ENCODE results near the gene SMYD3.

SMYD3 gene

DNA sequence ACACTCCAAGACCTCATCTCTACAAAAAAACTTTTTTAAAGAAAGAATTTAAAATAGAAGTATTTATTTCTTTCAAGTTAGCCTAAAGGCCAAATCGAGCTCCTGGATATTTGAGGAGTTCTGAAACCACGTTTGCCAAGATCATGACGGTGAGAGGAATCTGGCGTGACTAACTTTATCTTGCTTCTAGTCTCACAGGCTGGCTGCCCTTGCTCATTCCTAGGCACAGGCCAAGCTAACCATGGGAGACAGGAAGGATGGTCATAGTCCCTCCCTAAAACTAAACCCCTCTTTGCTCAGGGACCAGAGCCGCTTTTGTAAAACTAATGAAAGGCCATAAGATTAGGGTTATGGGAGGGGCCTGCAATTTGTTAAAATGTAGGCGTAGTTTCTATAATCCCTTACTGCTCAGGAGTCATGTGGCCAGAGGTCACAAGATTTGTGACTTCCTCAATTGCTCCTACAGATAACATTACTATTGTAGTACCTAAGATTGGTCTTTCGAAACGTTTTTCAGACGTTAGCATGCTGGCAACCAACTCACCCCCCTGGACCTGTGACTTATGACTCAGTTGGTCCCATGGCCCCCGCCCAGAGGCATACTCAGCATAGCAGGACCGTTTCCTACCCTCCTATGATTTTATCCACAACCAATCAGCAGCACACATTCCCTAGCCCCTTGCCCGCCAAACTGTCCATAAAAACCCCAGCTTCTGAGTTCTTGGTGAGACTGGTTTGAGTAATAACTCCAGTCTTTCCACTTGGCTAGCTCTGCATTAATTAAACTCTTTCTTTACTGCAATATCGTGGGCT, 425.0 kb downstream of the SMYD3 start:
- no peak overlapping the region for H3K27ac ChIP-seq (ENCODE audit: extremely low read depth, low read depth, low read length)
- ChIA-PET CTCF (interaction anchor here (0.7 kb wide), 1 partner anchor 48 kb away, joined by 3 read pairs; no protein-coding TSS in a partner anchor), POLR2A (no interaction called here)

More for the DNA sequence above, 425.0 kb downstream of the SMYD3 start:
- TF ChIP-seq ZXDB (tag by site-specific recombination; IDR thresholded peaks at IDR 0.05) (no peak), BCL11A (tag by site-specific recombination; IDR thresholded peaks at IDR 0.05; ENCODE audit: low read depth) (no peak), ZNF529 (tag by site-specific recombination; IDR thresholded peaks at IDR 0.05; ENCODE audit: insufficient replicate concordance) (no peak), ZNF19 (tag by site-specific recombination; IDR thresholded peaks at IDR 0.05; ENCODE audit: low read depth) (no peak), ZSCAN5A (tag by site-specific recombination; IDR thresholded peaks at IDR 0.05) (no peak), ZNF585B (tag by site-specific recombination; IDR thresholded peaks at IDR 0.05) (no peak), PRDM2 (tag by site-specific recombination; IDR thresholded peaks at IDR 0.05; ENCODE audit: borderline replicate concordance) (no peak), ZNF174 (tag by site-specific recombination; IDR thresholded peaks at IDR 0.05) (no peak), ZSCAN23 (tag by site-specific recombination; IDR thresholded peaks at IDR 0.05) (no peak), GLIS1 (tag by site-specific recombination; IDR thresholded peaks at IDR 0.05) (no peak), ZNF223 (tag by site-specific recombination; IDR thresholded peaks at IDR 0.05) (no peak), ZNF394 (tag by site-specific recombination; IDR thresholded peaks at IDR 0.05; ENCODE audit: borderline replicate concordance) (no peak)
- TF ChIP-seq, protein P1, sequence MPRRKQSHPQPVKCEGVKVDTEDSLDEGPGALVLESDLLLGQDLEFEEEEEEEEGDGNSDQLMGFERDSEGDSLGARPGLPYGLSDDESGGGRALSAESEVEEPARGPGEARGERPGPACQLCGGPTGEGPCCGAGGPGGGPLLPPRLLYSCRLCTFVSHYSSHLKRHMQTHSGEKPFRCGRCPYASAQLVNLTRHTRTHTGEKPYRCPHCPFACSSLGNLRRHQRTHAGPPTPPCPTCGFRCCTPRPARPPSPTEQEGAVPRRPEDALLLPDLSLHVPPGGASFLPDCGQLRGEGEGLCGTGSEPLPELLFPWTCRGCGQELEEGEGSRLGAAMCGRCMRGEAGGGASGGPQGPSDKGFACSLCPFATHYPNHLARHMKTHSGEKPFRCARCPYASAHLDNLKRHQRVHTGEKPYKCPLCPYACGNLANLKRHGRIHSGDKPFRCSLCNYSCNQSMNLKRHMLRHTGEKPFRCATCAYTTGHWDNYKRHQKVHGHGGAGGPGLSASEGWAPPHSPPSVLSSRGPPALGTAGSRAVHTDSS (tag by site-specific recombination; IDR thresholded peaks at IDR 0.05): no peak
- TF ChIP-seq, protein P2, sequence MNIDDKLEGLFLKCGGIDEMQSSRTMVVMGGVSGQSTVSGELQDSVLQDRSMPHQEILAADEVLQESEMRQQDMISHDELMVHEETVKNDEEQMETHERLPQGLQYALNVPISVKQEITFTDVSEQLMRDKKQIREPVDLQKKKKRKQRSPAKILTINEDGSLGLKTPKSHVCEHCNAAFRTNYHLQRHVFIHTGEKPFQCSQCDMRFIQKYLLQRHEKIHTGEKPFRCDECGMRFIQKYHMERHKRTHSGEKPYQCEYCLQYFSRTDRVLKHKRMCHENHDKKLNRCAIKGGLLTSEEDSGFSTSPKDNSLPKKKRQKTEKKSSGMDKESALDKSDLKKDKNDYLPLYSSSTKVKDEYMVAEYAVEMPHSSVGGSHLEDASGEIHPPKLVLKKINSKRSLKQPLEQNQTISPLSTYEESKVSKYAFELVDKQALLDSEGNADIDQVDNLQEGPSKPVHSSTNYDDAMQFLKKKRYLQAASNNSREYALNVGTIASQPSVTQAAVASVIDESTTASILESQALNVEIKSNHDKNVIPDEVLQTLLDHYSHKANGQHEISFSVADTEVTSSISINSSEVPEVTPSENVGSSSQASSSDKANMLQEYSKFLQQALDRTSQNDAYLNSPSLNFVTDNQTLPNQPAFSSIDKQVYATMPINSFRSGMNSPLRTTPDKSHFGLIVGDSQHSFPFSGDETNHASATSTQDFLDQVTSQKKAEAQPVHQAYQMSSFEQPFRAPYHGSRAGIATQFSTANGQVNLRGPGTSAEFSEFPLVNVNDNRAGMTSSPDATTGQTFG (tag by site-specific recombination; IDR thresholded peaks at IDR 0.05; ENCODE audit: borderline replicate concordance): no peak
- Histone ChIP-seq H3K9me3 (ENCODE audit: control insufficient read depth, insufficient read depth, low read depth, low read length) (no peaks in the 10 kb centered on the region), H3K4me3 (ENCODE audit: low read depth, low read length) (no peak overlapping the region), H3K4me1 (ENCODE audit: control insufficient read depth, insufficient read depth, low read length) (no peaks in the 10 kb centered on the region), H3K36me3 (ENCODE audit: control insufficient read depth in 2 of 2, insufficient read depth in 1 of 2, low read length in 2 of 2) (no peaks in the 10 kb centered on the region)
